GM18870 (cell line): ENCODE data around the gene IL4.
A peak's percentile ranks its signal among the peaks of the same experiment; 100 is the strongest.

Experiments
- ATAC-seq: cut with Tn5 transposase; IDR thresholded peaks from one replicate; pipeline ENCODE4 v1.9.1; 2021; ENCODE audit warnings: moderate library complexity; ENCODE audit not compliant: unreplicated experiment

IL4 gene

GRCh38 chr5:132657676-132658380, 16.0 kb upstream of the IL4 start, which contains the start of gene IL13:
Gene IL13 (plus strand): TSS chr5:132658173. CDS start chr5:132658187, 14 bp downstream.
- no peak for ATAC-seq

- no peak for ATAC-seq
These were observed 15.1 kb upstream of the IL4 start for GRCh38 chr5:132658381-132659302.

DNA sequence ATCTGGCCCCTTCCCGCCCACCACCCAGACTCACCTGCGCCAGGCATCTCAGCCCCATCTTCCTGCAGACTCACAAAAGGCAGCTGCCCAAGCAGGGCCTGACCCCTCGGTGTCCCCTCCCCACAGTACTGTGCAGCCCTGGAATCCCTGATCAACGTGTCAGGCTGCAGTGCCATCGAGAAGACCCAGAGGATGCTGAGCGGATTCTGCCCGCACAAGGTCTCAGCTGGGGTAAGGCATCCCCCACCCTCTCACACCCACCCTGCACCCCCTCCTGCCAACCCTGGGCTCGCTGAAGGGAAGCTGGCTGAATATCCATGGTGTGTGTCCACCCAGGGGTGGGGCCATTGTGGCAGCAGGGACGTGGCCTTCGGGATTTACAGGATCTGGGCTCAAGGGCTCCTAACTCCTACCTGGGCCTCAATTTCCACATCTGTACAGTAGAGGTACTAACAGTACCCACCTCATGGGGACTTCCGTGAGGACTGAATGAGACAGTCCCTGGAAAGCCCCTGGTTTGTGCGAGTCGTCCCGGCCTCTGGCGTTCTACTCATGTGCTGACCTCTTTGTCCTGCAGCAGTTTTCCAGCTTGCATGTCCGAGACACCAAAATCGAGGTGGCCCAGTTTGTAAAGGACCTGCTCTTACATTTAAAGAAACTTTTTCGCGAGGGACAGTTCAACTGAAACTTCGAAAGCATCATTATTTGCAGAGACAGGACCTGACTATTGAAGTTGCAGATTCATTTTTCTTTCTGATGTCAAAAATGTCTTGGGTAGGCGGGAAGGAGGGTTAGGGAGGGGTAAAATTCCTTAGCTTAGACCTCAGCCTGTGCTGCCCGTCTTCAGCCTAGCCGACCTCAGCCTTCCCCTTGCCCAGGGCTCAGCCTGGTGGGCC, 13.9 kb upstream of the IL4 start:
- ATAC-seq: no peak

DNA sequence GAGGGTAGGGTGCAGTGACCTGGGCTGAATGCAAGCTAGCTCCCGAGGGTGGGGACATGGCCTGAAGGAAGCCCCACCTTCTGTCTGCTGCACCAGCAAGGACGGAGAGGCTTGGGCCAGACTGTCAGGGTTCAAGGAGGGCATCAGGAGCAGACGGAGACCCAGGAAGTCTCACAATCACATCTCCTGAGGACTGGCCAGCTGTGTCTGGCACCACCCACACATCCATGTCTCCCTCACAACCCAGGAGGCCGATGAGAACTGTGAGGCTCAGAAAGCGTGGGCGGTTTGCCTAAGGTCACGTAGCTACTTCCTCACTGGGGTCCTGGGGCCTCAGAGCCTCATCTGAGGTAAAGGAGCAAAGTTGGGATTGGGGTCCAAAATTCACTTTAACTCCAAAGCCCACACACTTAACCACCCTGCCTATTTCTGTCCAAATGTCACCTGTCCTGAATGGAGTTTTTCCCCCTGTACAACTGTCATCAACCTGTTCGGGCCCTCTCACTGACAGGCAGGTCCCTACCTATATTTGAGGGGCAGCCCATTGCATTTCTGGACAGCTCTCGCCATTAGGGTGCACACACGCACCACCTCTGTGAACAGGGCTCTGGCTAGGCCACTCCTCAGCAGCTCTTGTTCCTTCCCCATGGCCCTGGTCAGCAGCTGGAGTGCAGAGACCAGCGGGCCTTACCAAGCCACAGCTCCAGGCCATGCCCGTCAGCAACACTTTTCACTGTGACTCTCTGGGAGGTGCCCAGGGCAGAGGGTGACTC, 12.4 kb upstream of the IL4 start:
- ATAC-seq: no peak

GRCh38 chr5:132662004-132662401, 11.8 kb upstream of the IL4 start:
- ATAC-seq: no peak

DNA sequence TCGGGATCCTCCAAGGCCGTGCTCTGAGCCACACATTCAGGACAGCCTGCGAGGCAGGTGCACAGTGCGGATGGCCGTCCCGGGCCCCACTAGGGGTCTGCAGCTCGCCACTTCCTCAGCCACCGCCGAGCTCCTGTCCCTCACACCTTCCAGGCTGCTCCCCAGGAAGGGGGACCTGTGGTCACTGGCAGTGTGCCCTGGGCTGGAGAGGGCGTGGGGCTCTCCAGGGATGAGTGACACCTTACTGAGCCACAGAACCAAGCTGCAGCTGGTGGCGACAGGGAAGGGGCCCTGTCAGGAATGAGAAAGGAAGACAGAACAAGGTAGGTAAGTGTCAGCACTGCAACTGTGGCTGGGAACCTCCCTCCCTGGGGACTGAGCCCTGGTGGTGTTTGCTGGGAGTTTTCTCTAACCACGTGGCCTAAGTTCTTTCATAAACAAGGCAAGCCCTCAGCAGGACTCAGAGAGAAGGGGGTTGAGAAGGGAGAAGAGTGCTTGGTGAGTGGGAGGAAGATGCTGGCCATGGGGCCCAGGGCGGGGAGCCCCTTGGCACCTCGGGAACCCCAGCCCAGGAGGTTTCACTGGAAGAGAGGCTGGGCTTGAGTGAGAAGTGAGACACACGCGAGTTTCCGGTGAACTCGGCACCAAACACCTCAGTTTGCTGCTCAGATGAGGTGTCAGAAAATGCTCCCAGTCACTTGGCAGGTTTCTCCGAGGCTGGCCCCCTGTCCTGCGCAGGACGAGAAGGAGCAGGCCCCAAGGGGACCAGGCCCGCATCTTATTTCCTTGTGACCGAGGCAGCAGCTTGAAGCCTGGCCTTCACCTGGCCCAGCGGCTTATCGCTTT, 10.6 kb upstream of the IL4 start:
- peak; percentile 73 for ATAC-seq

GRCh38 chr5:132663771-132664695, 9.8 kb upstream of the IL4 start:
- ATAC-seq: peak; percentile 47

- no peak for ATAC-seq
These were observed 9.0 kb upstream of the IL4 start for GRCh38 chr5:132664696-132665209.

- ATAC-seq: no peak
These were observed 8.2 kb upstream of the IL4 start for GRCh38 chr5:132665574-132666080.

DNA sequence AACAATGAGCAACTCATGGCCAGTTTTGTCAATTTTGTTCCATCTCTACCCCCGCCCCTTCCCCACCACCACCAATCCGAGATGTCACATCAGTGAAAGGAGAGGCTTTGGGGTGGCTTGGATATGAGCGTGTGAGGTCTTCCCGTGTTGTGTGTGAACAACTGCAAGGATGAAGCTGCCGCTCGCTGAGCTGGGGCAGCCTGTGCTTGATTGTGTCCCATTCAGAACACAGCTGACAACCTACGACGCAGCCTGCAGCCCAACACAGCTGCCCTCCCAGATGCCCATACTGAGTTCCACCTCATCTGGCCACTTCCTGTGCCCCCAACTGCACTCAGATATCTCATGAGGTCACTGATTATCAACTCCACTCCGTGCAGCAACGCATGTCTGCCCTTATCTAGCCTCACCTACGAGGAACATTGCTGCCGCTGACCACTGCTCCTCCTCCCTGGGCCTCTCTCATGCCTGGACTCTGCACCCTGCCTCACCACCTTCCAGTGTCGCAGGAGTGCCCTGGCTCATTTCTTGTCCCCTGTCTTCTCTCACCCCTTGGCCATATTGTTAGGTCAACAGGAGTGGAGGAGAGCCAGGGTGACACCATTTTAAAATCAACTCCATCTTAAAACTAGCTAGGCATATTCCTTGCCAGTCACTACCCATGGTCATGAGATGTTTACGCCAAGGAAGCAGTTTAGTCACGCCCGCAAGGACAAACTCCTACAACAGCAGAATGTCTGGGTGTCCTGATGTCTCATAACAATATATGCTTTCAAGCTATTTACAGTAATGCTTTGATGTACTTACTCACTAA, 7.3 kb upstream of the IL4 start:
- ATAC-seq: no peak

DNA sequence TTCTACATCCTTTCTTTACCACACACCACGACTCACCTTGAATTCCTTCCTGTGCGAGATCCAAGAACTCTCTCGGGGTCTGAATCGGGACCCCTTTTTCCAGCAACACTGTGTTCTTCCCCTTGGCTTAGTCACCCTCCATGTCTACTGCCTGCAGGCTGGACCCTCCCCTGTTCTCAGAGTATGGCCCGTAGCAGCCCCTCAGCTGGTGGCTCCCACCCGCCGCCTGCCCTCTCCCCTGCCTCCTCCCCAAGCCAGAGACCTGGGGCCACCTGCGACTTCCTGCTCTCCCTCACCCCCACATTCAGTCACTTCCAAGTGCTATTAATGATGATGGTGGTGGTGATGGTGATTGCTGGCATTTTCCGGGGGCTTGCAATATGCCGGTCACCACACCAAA, 6.5 kb upstream of the IL4 start:
- ATAC-seq: no peak

DNA sequence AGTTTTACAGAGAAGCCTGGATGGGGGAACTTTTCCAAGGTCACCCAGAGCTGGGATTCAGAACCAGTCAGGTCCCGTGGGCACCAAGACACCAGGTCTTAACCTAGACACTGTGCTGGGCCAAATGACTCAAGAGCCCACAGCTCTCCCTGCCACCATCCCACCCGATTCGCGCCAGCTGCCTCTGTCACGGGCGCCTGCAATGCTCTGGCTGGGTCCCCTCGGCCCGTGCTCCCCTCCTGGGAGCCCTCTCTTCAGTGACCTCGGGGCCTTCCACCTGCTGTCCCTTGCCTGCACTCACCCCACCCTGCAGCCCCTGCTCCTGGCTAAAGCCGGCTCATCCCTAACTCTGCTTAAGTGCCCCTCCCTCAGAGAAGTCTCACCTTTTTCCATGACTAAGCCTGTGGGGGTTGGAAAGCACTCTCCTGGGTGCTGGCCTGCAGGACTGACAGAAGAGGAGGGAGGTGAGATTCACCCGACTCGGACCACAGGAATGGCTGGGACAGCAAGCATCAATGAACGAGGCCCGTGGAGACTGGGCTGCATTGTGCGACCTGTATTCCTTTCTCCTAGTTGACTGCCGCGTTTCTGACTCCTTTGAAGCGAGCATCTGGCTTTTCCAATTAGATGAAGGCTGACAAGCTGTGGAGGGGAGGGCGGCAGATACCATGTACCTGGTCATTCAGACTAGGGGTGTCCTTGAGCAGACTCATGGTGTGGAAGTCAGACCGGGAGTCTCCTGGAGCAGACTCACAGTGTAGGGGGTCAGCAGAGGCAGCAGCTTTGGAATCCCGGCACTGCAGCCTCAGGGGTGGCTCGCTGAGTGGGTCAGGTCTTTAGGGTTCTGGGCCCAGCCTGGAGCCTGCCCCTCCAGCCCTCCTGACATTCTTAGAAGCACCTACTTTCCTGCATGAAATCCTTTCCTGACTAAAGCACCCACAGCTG, 5.8 kb upstream of the IL4 start:
- ATAC-seq: no peak

GRCh38 chr5:132668706-132669454, 4.9 kb upstream of the IL4 start:
- no peak for ATAC-seq

DNA sequence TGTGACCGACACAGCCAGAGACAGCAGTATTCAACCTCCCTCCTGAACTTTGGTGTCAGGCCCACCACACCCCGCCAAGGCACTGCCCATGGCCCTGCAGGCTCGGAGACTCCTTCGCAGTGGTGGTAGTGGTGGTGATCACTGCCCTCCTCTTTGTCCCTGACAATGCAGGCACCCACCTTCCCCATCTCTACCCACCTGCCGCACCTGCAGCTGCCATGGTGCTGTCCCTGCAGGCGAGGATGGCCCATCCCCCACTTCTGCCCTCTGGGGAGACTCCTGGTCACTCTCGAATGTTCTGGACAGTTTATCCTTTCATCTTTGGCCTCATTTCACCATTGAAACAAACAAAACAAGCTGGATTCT, 4.4 kb upstream of the IL4 start:
- ATAC-seq: no peak
